Activated CD4-positive, CD25-positive, alpha-beta regulatory T cell treated with anti-CD3 and anti-CD28 coated beads, Interleukin-2, amount 50 U/mL, for 72 hours (primary cell): Measurements from ENCODE around the gene TNXB.
A peak's percentile ranks its signal among the peaks of the same experiment; 100 is the strongest.
"Not testable (repeated sequence)": the region's sequence is repeated elsewhere in the genome, so short reads cannot be mapped to it uniquely, and the experiment has no call there.

Experiments
- DNase-seq: peaks from one replicate; pipeline ENCODE4 v3.0.0; 2021

The TNXB gene

GRCh38 chr6:32109114-32109764, at the start of gene TNXB:
Gene TNXB, minus strand, starts transcription at chr6:32109338. Its CDS starts 11,140 bp downstream, at chr6:32098198.
- DNase-seq, result no peak

DNA sequence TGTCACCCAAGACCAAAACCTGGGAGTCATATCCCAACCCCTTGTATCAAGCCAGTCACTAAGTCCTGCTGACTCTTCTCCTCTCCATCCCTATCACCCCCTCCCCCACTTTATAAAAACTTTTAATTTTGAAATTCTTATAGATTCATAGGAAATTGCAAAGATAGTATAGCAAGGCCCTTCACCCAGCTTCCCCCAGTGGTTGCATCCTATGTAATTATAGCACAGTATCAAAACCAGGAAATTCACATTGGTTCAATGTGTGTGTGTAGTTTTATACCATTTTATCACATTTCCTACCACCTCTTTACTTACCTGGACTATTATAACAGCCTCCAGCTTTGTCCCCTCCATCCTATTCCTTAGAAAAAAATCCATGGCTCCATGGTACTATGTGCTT, 48.9 kb upstream of the TNXB start:
- no peak for DNase-seq

- DNase-seq, result no peak
These were observed 47.8 kb upstream of the TNXB start for GRCh38 chr6:32156891-32157290.

- DNase-seq, result peak; percentile 57
These were observed 45.5 kb upstream of the TNXB start for GRCh38 chr6:32154514-32155161.

GRCh38 chr6:32153564-32154513, 44.7 kb upstream of the TNXB start, which contains the start of gene PPT2:
Gene PPT2, plus strand, starts transcription at chr6:32154141. Its CDS starts 454 bp downstream, at chr6:32154595.
- DNase-seq, result peak; percentile 55

DNA sequence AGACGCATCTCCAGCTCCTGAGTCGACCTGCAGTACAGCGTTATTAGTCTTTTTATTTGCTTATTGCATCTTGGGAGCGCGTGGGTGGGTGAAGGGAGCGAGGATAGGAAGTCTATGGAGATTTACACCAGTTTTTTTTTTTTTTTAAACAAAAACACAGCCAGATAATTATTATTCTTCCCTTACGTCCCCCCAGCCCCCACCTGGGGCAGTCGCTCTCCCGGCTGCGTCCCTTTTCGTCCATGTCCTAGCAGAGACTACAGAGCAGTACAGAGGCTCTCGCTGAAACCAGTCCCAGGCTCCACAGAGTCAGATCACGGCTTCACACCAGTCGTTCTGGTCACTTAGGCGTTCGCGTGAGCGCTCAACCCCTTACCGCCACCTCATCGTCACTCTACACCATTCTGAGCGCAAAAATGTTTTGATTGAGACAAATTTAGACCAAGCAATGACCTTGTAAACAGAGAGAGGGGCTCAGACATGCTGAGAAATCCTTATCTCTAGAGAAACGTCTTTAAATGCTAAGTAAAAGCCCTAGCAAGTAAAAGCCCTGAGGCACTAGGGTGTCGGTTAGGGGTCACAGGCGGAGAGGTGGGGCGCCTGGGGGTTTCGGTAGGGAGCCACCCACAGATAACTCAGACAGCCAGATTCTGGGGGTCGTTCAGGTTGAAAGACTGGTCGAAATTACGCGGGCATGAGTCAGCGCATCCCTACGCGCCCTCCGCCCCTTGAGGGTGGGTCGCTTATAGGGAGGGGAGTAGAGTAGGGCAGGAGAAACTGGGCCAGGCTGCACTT, 43.8 kb upstream of the TNXB start:
- DNase-seq, result no peak

DNA sequence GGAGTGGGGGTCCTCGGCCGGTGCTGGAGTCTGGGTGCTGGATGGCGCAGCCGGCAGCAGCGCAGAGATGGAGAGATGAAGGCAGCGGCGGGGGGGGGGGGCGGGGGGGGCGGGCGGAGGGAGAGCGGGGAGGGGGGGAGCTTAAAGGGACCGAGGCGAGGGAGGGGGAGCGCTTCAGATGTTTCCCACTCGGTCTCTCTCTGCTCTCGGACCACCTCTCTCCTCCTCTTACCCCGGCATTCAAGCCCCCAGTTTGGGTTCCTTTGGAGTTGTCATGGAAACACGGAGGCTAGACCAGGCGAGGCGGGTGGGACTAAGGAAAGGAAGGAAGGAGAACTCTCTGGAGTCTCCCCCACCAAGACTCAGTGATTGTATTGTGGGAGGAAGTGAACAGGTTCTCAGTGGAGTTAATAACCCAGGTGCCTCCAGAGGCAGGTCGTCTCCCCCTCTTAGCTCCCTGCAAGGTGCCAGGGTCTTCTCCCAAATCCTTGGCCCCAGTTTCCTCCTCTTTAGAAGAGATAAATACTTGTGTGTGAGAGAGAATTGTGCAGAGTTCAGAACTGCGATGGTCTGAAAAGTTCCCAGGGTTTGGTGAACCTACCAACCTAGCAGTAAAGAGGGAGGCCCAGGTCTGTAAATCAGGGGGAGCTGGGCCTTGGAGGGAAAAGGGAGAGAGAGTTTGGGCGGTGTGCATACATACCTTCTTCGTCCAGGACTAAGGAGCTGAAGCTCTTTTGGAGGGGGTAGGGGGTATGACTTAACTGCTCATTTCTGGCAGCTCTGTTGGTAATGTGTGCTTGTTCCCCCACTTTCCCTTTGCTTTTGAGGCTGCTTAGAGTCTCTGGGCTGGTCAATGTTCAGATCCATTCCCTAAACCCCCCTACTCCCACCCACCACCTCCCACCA, 43.0 kb upstream of the TNXB start, which contains the start of gene PRRT1:
Gene PRRT1 (minus strand): TSS at position 77 of the 906 bp plus-strand sequence. CDS start 112 bp downstream, outside the sequence.
- no peak for DNase-seq

GRCh38 chr6:32151181-32151862, 42.2 kb upstream of the TNXB start:
- DNase-seq, result no peak

DNA sequence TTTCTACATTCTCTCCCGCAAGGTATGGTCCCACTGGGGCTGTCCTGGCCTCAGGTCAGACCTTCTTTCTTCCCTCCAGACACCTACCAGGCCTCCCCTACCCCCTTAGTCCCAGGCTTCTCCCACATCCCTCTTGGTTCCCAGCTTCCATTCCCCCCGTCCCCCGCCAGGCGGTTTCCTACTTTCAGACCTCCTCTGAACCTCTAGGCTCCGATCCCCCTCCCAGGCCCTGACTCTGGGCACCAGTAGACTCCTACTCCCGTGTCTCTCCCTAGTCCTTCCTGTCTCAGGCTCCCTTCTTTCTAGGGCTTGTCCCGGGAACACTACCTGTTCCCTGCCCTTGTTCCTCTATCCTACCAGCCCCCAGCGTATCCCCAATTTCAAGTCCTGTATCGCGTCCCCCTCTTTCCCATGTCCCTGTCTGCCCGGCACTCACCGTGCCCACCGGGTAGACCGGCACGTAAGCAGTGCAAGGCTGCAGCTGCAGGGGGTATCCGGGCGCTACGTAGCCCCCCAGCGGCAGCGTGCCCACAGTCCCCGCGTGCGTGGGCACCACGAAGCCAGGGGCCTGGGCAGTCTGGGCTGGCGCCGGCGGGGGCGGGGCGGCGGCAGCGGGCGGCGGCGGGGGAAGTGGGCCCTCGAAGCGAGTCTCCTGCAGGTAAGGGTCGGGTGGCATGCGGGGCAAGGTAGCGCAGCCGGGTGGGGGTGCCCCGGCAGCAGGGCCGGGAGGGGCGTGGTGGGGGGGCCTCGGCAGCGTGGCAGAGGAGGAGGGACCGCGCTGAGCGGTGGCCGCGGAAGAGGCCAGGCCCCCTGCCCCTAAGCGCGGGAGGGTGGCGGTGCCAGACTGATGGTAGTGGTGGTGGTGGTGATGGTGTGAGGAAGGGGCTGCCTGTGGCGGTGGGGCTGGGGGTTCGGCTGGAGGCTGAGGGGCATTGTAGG, 41.1 kb upstream of the TNXB start:
- no peak for DNase-seq

DNA sequence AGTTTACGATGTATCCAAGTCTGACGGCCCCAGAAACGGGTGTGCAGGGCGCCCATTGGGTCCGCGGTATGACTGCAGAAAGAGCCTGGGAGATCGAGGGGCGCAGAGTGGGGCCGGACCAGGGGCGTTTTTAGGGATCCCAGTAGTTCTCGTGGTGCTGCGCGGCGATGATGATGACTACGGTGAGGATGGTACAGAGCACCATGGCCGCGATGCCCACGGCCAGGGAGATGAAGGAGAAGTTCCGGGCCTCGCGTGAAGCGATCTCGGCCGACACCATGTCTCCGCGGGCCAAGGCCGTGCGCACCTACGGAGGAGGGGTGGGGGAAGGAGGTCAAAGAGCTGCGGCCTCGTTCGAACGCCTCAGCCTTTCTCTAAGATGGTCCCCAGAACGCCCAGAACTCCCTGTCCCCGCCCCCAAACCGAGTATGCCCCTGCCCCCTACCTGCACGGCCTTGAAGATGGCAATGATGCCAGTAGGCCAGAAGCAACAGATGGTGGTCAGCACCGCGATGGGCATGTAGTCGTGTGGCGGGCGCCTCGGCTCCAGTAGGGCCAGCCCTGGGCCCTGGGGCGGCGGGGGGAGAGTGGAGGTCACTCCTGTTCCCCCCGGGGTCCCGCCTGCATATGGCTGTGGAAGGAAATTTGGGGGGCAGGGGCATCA, 40.1 kb upstream of the TNXB start:
- no peak for DNase-seq

DNA sequence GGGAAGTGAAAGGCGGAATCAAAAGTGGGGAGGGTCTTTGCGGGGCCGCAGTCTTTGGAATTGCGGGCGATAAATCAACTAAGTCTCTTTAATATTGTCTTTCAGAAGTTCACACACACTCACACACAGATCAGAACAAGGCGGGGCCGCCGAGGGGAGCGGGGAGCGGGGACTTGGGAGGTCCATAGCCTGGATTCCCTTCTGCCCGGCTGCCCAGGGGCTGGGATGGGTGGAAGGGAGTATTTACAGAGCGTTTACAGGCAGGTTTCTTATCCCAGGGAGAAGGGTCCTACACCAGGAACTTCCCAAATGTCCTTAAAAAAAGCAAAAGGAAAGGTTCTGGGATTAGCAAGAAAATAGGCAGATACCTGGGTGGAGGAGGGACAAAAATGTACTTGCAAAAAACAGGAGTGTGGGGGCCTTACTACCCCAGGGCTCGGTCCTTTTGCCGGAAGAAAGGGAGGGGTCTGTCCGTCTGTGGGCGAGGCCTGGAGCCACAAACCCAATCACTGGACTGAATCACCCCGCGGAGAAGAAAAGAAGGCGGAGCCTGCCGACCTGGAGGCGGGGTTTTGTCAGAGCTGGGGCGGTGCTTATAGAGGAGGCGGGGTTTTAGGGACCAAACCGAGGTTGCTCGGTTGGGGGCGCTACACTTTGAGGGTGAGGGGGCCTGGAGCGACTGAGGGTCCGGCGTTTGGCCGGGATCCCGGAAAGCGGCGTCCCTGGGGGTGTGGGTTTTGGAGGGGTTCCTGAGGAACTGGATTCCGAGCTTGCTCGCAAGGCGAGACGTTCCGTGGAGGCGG, 39.4 kb upstream of the TNXB start:
- peak; percentile 76 for DNase-seq

- DNase-seq, result no peak
These were observed 38.4 kb upstream of the TNXB start for GRCh38 chr6:32147401-32148132.

DNA sequence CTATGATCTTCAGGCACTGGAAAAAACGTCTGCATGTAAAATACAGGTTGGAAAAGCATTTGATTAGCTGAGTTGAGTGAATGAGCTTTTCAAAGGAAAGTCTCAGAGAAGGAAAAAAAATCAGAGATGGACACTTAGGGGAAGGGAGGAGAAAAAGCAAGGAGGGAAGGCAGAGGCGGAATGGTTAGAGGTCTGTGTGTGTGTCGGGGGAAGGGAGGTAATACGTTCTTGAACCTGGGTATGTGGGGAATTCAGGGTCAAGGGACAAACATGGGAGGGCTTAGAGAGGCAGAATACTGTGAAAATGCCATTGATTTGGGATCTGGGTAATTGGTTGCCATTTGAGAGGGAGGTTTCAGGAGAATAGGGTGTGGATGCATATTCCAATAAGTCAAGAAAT, 37.5 kb upstream of the TNXB start:
- DNase-seq, result no peak

DNA sequence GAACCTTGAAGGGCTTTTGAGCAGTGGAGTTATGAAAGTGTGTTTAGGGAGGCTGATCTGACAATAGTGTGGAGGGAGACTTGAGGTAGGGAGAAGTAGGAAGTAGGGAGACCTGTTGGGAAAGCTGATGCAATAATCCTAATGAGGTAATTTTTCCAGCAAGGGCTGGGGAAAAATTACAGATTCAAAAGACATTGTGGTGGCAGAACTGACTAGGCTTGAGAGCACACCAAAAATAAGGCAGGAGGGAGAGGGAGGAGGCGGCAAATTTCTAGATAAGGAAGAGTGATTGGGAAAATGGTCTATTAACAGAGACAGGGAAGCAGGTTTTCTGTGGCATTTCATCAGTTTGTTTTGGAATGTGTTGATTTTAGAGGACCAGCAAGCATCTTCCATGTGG, 37.1 kb upstream of the TNXB start:
- DNase-seq, result no peak

- not testable (repeated sequence) for DNase-seq
These were observed 35.1 kb upstream of the TNXB start for GRCh38 chr6:32144238-32144637.

DNA sequence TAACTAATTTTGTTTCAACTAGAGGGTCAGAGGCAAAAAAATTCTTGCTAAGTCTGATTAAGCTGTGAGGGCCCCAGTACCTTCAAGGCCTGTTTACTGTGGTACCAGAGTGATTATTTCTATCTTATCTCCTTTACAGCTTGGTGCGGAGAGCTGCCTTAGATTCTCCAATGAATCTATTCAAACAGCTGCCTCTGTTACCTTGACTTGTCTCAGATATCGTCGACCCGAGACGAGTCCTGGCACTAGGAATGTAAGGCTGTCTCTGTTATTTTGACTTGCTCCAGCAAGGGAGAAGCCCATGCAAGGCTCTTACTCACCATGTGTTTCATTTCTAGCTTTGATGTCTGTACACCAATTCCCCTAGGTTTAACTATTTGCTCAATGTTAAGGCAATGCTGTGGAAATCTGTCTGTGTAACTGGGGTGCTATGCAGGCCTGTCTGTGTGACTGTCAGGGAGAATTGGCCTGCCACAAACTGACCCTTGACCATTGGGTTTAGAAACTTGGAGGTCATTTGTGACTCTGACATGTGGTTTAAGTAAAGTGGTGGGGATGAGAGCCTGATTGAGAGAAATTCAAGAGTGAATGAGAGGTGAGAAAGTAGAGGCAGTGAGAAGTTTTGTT, 31.4 kb upstream of the TNXB start:
- no peak for DNase-seq

- no peak for DNase-seq
These were observed 30.5 kb upstream of the TNXB start for GRCh38 chr6:32139590-32139989.
